CD8-positive, alpha-beta memory T cell (primary cell): ENCODE data around the gene FAS. TPM values are rescaled to one million over a fixed set of nuclear protein-coding genes. Genes with fewer than 3 reads are reported as not detected.

Experiments used
- CTCF ChIA-PET: fragments of 350-600 bp; sonication (Branson Sonifier 250); formaldehyde crosslinking; loops from one replicate; lab custom pipeline; 2021; ENCODE audit warnings: antibody characterized with exemption; lab: Charles Lee
- POLR2A ChIA-PET: fragments of 350-600 bp; sonication (Branson Sonifier 250); formaldehyde crosslinking; loops from one replicate; lab custom pipeline; 2021; ENCODE audit warnings: antibody characterized with exemption; lab: Charles Lee
- DNase-seq, 5 donors: peaks; one replicate each; pipeline versions ENCODE4 v3.0.0 to v3.0.0-alpha.2; 2020 to 2022; ENCODE audit warnings: mixed read lengths in 1 of 5
- H3K27ac ChIP-seq: one replicate; pipeline ENCODE4 v1.7.0; 2013; ENCODE audit warnings: low read depth, mild to moderate bottlenecking, low read length, moderate library complexity
- H3K27me3 ChIP-seq: 2 replicates; pipeline ENCODE4 v1.7.0; 2013; ENCODE audit warnings: low read length, mild to moderate bottlenecking; ENCODE audit not compliant: insufficient read depth, poor library complexity, severe bottlenecking
- H3K36me3 ChIP-seq: 2 replicates; pipeline ENCODE4 v1.7.0; 2013; ENCODE audit warnings: mild to moderate bottlenecking, low read length, moderate library complexity; ENCODE audit not compliant: insufficient read depth
- H3K4me1 ChIP-seq: 2 replicates; pipeline ENCODE4 v1.7.0; 2013; ENCODE audit warnings: mild to moderate bottlenecking, low read length, moderate library complexity; ENCODE audit not compliant: insufficient read depth
- H3K4me3 ChIP-seq: 2 replicates; pipeline ENCODE4 v1.7.0; 2013; ENCODE audit warnings: mild to moderate bottlenecking, low read length
- H3K9me3 ChIP-seq: 2 replicates; pipeline ENCODE4 v1.7.0; 2013; ENCODE audit warnings: mild to moderate bottlenecking, low read length
- H3K27ac Mint-ChIP-seq, 8 donors: one replicate each; pipeline ENCODE4 v1.8.0; 2020 to 2021; ENCODE audit warnings: mixed read lengths in 8 of 8, mild to moderate bottlenecking in 6 of 8, inconsistent platforms in 3 of 8, moderate library complexity in 3 of 8
- H3K27me3 Mint-ChIP-seq, 2 donors: one replicate each; pipeline ENCODE4 v1.8.0; 2020 to 2021; ENCODE audit warnings: mixed read lengths in 2 of 2, mild to moderate bottlenecking in 1 of 2, moderate library complexity in 1 of 2
- H3K36me3 Mint-ChIP-seq, 3 donors: one replicate each; pipeline ENCODE4 v1.8.0; 2020 to 2021; ENCODE audit warnings: mixed read lengths in 3 of 3, inconsistent platforms in 1 of 3, mild to moderate bottlenecking in 1 of 3
- H3K4me1 Mint-ChIP-seq, 3 donors: one replicate each; pipeline ENCODE4 v1.8.0; 2020 to 2021; ENCODE audit warnings: mixed read lengths in 3 of 3, inconsistent platforms in 1 of 3, mild to moderate bottlenecking in 1 of 3
- H3K4me3 Mint-ChIP-seq, 7 donors: one replicate each; pipeline ENCODE4 v1.8.0; 2020 to 2021; ENCODE audit warnings: mixed read lengths in 7 of 7, mild to moderate bottlenecking in 6 of 7, moderate library complexity in 4 of 7, inconsistent platforms in 2 of 7
- H3K9me3 Mint-ChIP-seq, 5 donors: one replicate each; pipeline ENCODE4 v1.8.0; 2020 to 2022; ENCODE audit warnings: mixed read lengths in 5 of 5, mild to moderate bottlenecking in 3 of 5, moderate library complexity in 2 of 5, inconsistent platforms in 1 of 5
- polyA plus RNA-seq: library from polyadenylated mRNA; unstranded; fragments of 300-500 nt; fragmentation: Illumina TruSeq; gene quantifications from one replicate; pipeline ENCODE4 v1.2.3, GENCODE V29; 2021
- total RNA-seq, 2 experiments: library from RNA; stranded (reverse); gene quantifications; one replicate each; pipeline ENCODE4 v1.2.3, GENCODE V29; 2021

The FAS gene
- total and polyA plus RNA-seq, 3 experiments from 2014 or later, result 41.6 to 78.5 (median 77.9) TPM

DNA sequence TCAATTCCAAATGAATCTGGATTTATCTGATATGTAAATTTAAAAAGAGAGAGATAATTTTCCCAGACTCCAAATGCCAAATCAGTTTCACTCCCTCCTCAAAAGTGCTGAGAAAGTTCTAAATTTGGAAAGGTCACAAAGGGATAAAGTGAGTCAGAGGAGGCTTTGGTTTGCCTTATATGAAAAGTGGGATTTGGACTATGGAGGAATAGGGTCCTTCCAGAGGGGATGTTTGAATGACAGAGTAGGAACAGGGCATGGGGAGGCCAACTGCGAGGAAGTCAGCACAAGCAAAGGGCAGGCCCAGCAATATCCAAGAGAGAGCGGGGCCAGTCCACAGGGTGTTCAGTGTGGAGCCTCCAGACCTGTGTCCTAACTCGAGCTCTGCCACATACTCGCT, 9.8 kb upstream of the FAS start:
- POLR2A ChIA-PET, result no interaction called here
- CTCF ChIA-PET, result no interaction called here

DNA sequence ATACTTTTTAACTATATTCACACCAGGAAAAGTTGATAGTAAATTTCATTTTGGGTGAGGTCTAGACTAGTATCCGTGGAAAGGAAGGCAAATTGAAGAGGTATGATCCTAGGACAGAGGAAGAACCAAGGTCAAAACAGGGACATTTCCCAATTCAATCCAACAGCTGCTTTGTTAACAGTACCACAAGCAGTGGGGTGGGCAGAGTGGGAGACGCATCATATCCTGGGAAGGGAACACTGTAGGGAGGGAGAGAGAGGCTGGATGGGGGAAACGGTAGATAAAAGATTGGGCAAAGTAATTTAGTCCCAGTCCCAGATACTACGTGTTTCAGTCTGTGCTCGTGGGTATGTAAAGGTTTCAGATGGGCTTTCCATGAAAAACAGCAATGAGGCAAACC, 9.2 kb upstream of the FAS start:
- peaks cover 12 to 27% (median 23%) of the 10 kb centered on the region in 3 donors for H3K4me1 Mint-ChIP-seq
- H3K36me3 ChIP-seq, result no peaks in the 10 kb centered on the region
- H3K27ac ChIP-seq, result no peak overlapping the region
- H3K4me3 ChIP-seq, result no peak overlapping the region
- DNase-seq, result no peak
- ChIA-PET CTCF (no interaction called here), POLR2A (no interaction called here)
- peaks cover 1 to 4% (median 2%) of the 10 kb centered on the region in 5 donors for H3K9me3 Mint-ChIP-seq
- H3K36me3 Mint-ChIP-seq, result peaks cover 0 to 5% (median 0%) of the 10 kb centered on the region in 3 donors
- no peaks in the 10 kb centered on the region for H3K27me3 ChIP-seq
- H3K27ac Mint-ChIP-seq, result peak overlapping the region in 1 of 8 donors; percentile 1
- peaks cover 3% of the 10 kb centered on the region for H3K9me3 ChIP-seq
- no peak overlapping the region for H3K4me3 Mint-ChIP-seq
- H3K4me1 ChIP-seq, result peaks cover under 1% of the 10 kb centered on the region
- no peaks in the 10 kb centered on the region for H3K27me3 Mint-ChIP-seq

More for the DNA sequence above, 9.8 kb upstream of the FAS start:
- Histone ChIP-seq H3K27me3 (no peaks in the 10 kb centered on the region), H3K4me3 (no peak overlapping the region), H3K36me3 (no peaks in the 10 kb centered on the region), H3K9me3 (no peaks in the 10 kb centered on the region), H3K27ac (no peak overlapping the region), H3K4me1 (peaks cover 3% of the 10 kb centered on the region)
- no peaks in the 10 kb centered on the region for H3K9me3 Mint-ChIP-seq
- no peaks in the 10 kb centered on the region for H3K27me3 Mint-ChIP-seq
- no peak overlapping the region for H3K4me3 Mint-ChIP-seq
- DNase-seq, result no peak
- peaks cover 0 to 4% (median 0%) of the 10 kb centered on the region in 3 donors for H3K36me3 Mint-ChIP-seq
- peaks cover 14 to 30% (median 24%) of the 10 kb centered on the region in 3 donors for H3K4me1 Mint-ChIP-seq
- H3K27ac Mint-ChIP-seq, result no peak overlapping the region

DNA sequence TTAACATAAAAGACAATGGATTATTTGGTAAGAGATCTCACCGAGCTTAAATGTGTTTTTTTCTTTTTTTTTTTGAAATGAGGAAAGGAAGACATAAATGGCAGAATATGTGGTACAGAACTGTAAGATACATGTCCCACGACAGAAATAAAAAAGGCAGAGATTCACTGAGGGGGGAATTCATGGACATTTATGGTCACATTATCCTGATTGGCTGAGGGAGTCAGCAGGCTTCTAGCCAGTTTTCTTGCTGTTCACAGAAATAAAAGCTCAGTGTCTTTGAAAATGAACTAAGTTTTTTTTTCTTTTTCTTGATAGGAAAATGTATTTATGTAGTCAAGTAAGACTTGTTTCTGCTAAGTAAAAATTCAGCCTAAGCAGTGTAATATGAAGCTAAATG, 8.2 kb upstream of the FAS start:
- H3K36me3 Mint-ChIP-seq, result peaks cover 0 to 6% (median 0%) of the 10 kb centered on the region in 3 donors
- DNase-seq, result no peak
- peaks cover 16 to 31% (median 28%) of the 10 kb centered on the region in 3 donors for H3K4me1 Mint-ChIP-seq
- Histone ChIP-seq H3K36me3 (no peaks in the 10 kb centered on the region), H3K4me1 (peaks cover 9% of the 10 kb centered on the region), H3K4me3 (no peak overlapping the region), H3K27me3 (no peaks in the 10 kb centered on the region), H3K27ac (no peak overlapping the region), H3K9me3 (peaks cover 5% of the 10 kb centered on the region)
- peaks cover 3 to 8% (median 5%) of the 10 kb centered on the region in 5 donors for H3K9me3 Mint-ChIP-seq
- POLR2A ChIA-PET, result interaction anchor here (0.6 kb wide), 1 partner anchor 24 kb away, joined by 3 read pairs; no protein-coding TSS in a partner anchor
- H3K27ac Mint-ChIP-seq, result peak overlapping the region in 2 of 8 donors; percentile 2 to 21
- CTCF ChIA-PET, result interaction anchor here (0.9 to 1.8 kb wide), 3 partner anchors 14 to 48 kb away, joined by 3 to 4 read pairs (median 4); no protein-coding TSS in a partner anchor
- H3K27me3 Mint-ChIP-seq, result no peaks in the 10 kb centered on the region
- H3K4me3 Mint-ChIP-seq, result no peak overlapping the region

DNA sequence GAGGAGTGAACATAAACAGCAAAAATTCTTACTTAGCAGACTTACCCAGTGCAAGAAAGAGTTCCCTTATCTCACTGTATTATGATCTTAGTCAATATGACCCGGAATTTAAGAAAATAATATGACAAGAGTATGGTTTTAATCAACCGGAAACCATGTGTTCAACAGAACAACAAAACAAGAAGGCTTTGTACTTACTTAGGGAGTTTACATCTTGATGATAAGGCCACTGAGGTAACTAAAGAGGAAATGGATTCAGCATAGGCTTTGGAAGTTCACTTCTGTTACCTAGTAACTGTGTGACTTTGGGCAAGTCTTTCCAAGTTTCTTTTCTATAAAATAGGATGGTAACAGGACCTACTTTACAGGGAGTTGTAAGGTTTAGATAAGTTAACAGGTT, 7.4 kb upstream of the FAS start:
- Histone ChIP-seq H3K36me3 (no peaks in the 10 kb centered on the region), H3K4me1 (peaks cover 18% of the 10 kb centered on the region), H3K4me3 (no peak overlapping the region), H3K27ac (no peak overlapping the region), H3K9me3 (peaks cover 5% of the 10 kb centered on the region), H3K27me3 (no peaks in the 10 kb centered on the region)
- H3K9me3 Mint-ChIP-seq, result peaks cover 4 to 8% (median 5%) of the 10 kb centered on the region in 5 donors
- no peaks in the 10 kb centered on the region for H3K27me3 Mint-ChIP-seq
- H3K4me1 Mint-ChIP-seq, result peaks cover 24 to 39% (median 37%) of the 10 kb centered on the region in 3 donors
- H3K27ac Mint-ChIP-seq, result peak overlapping the region in 4 of 8 donors; percentile 20 to 71 (median 41)
- H3K36me3 Mint-ChIP-seq, result peaks cover 0 to 6% (median 0%) of the 10 kb centered on the region in 3 donors
- no peak overlapping the region for H3K4me3 Mint-ChIP-seq
- no peak for DNase-seq
- POLR2A ChIA-PET, result no interaction called here
- CTCF ChIA-PET, result interaction anchor here (0.9 to 1.8 kb wide), 3 partner anchors 13 to 49 kb away, joined by 3 to 4 read pairs (median 4); no protein-coding TSS in a partner anchor

DNA sequence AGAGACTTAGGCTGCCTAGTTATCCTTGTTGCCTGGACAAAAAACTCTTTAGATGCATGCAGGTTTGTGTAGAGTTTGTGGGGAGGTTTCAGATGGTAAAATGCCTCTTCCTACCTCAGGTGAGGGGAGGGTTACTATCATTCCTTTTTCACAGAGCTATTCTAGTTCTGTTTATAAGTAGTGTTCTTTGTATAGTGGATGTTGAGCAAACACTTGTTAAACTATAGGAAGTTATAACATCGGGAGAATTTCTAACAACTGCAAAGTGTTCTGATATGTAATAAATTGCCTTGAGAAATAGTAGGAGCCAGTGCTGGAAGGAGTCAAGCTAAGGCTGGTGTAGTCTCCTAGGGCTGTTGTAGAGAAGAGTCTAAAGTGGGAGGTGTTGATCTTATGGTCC, 6.7 kb upstream of the FAS start:
- Mint-ChIP-seq H3K4me3 (no peak overlapping the region), H3K9me3 (peaks cover 4 to 8% (median 5%) of the 10 kb centered on the region in 5 donors), H3K27me3 (no peaks in the 10 kb centered on the region), H3K4me1 (peaks cover 29 to 46% (median 42%) of the 10 kb centered on the region in 3 donors), H3K27ac (peak overlapping the region in 6 of 8 donors; percentile 0 to 66 (median 40)), H3K36me3 (peaks cover 0 to 6% (median 0%) of the 10 kb centered on the region in 3 donors)
- Histone ChIP-seq H3K9me3 (peaks cover 5% of the 10 kb centered on the region), H3K36me3 (no peaks in the 10 kb centered on the region), H3K4me3 (no peak overlapping the region), H3K27ac (no peak overlapping the region), H3K27me3 (no peaks in the 10 kb centered on the region), H3K4me1 (peaks cover 25% of the 10 kb centered on the region)
- CTCF ChIA-PET, result no interaction called here
- POLR2A ChIA-PET, result no interaction called here
- DNase-seq, result no peak

DNA sequence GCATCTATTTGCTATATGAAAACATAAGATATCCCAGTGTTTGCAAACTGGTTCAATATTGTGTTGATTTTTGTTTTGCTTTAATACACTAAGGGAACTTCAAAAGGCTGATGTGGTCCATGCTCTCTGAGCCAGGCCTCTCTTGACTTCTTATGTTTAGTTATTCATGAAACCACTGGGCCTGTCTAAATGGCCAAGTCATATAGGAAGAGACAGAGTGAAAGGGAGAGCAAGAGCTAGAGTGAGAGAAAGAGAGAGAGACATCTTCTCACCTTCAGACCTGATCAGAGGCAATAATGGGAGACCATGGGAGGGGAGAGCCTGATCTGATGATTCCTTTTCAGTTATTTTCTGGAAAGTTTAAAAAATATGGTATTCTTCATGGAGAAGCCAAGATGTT, 6.1 kb upstream of the FAS start:
- Histone ChIP-seq H3K4me3 (no peak overlapping the region), H3K9me3 (peaks cover 5% of the 10 kb centered on the region), H3K27me3 (no peaks in the 10 kb centered on the region), H3K36me3 (no peaks in the 10 kb centered on the region), H3K4me1 (peaks cover 30% of the 10 kb centered on the region), H3K27ac (no peak overlapping the region)
- DNase-seq, result no peak
- H3K4me3 Mint-ChIP-seq, result no peak overlapping the region
- peaks cover 4 to 8% (median 5%) of the 10 kb centered on the region in 5 donors for H3K9me3 Mint-ChIP-seq
- POLR2A ChIA-PET, result no interaction called here
- peaks cover 0 to 6% (median 0%) of the 10 kb centered on the region in 3 donors for H3K36me3 Mint-ChIP-seq
- no peaks in the 10 kb centered on the region for H3K27me3 Mint-ChIP-seq
- H3K4me1 Mint-ChIP-seq, result peaks cover 32 to 52% (median 44%) of the 10 kb centered on the region in 3 donors
- H3K27ac Mint-ChIP-seq, result peak overlapping the region in 7 of 8 donors; percentile 1 to 97 (median 50)
- CTCF ChIA-PET, result no interaction called here

DNA sequence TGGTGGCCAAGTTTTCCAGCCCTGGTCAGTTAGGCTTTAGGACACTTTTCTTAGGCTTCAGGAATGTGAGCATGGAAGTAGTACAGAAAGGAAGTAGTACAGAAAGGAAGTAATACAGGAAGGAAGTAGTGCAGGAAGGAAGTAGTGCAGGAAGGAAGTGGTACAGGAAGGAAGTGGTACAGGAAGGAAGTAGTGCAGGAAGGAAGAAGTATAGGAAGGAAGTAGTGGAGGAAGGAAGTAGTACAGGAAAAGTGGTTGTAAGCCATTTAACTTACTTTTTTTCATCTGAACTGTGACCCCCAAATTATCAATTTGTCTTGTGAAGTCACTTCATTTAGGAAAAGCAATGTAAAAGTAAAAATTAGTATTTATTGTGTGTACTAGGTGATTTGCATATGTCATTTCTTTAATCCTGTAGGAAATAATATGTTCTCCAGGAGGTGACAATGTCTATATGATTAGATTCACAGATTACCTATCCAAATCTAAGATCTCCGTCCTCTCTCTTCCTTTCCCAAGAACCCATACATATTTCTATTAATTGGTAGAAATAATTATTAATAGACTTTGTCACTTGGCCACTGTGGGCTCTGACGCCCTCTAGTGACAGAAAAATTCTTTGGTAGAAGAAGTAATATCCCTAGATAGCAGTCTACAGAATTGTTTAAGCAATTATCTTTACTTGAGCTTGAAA, 3.9 kb upstream of the FAS start:
- Histone ChIP-seq H3K4me1 (peaks cover 39% of the 10 kb centered on the region), H3K27ac (no peak overlapping the region), H3K4me3 (no peak overlapping the region), H3K36me3 (no peaks in the 10 kb centered on the region), H3K9me3 (peaks cover 5% of the 10 kb centered on the region), H3K27me3 (no peaks in the 10 kb centered on the region)
- Mint-ChIP-seq H3K36me3 (peaks cover 0 to 15% (median 6%) of the 10 kb centered on the region in 3 donors), H3K4me1 (peaks cover 43 to 63% (median 58%) of the 10 kb centered on the region in 3 donors), H3K27me3 (no peaks in the 10 kb centered on the region), H3K4me3 (peak overlapping the region in 2 of 7 donors; percentile 2 to 3), H3K9me3 (peaks cover 4 to 8% (median 5%) of the 10 kb centered on the region in 5 donors), H3K27ac (peak overlapping the region; percentile 44 to 97 (median 67))
- CTCF ChIA-PET, result interaction anchor here (0.8 to 1.2 kb wide), 8 partner anchors 10 to 56 kb away, joined by 3 to 5 read pairs (median 3); no protein-coding TSS in a partner anchor
- DNase-seq, result peak in 1 of 5 donors; percentile 18
- POLR2A ChIA-PET, result interaction anchor here (0.8 kb wide), 1 partner anchor 12 kb away, joined by 3 read pairs; no protein-coding TSS in a partner anchor
